ENCODE results near the gene UPP2.

- TF ChIP-seq POLR2AphosphoS5 (IDR thresholded peaks at IDR 0.05; ENCODE audit: low read depth, low read length) (no peak), REST (IDR thresholded peaks at IDR 0.05; ENCODE audit: insufficient read depth in 1 of 2, low read depth in 2 of 2, low read length in 2 of 2) (no peak)
These were observed 41.4 kb upstream of the UPP2 start for GRCh38 chr2:158060160-158060834.

All from PFSK-1 (cell line).